MM.1S (cell line): ENCODE data around the gene NRG2.

Experiments
- DNase-seq: peaks from one replicate; pipeline ENCODE4 v3.0.0-alpha.2; 2015
- H2AFZ ChIP-seq: fragments of 300-600 bp; sonication (generic); 2 replicates; pipeline ENCODE4 v1.6.0; 2016; ENCODE audit warnings: antibody characterized with exemption, low read length
- H3F3A ChIP-seq: fragments of 300-600 bp; sonication (generic); 2 replicates; pipeline ENCODE4 v1.6.1; 2016; ENCODE audit warnings: mild to moderate bottlenecking, antibody characterized with exemption, low read length, moderate library complexity, mixed read lengths; ENCODE audit not compliant: insufficient read depth
- H3K27ac ChIP-seq: fragments of 300-600 bp; sonication (generic); 2 replicates; pipeline ENCODE4 v1.5.1; 2016; ENCODE audit warnings: mild to moderate bottlenecking, low read length
- H3K27me3 ChIP-seq: fragments of 300-600 bp; sonication (generic); replicated peaks from 2 replicates; pipeline ENCODE4 v1.6.0; 2016; ENCODE audit warnings: low read length; ENCODE audit not compliant: insufficient read depth
- H3K36me3 ChIP-seq: fragments of 300-600 bp; sonication (generic); replicated peaks from 2 replicates; pipeline ENCODE4 v1.6.1; 2016; ENCODE audit warnings: mild to moderate bottlenecking, low read length, mixed read lengths; ENCODE audit not compliant: insufficient read depth
- H3K4me1 ChIP-seq: fragments of 300-600 bp; sonication (generic); 2 replicates; pipeline ENCODE4 v1.6.1; 2016; ENCODE audit warnings: low read length, mixed read lengths
- H3K4me2 ChIP-seq: fragments of 300-600 bp; sonication (generic); 2 replicates; pipeline ENCODE4 v1.6.0; 2016; ENCODE audit warnings: low read depth, low read length
- H3K4me3 ChIP-seq: fragments of 300-600 bp; sonication (generic); 2 replicates; pipeline ENCODE4 v1.5.1; 2016; ENCODE audit warnings: low read length, mixed read lengths
- H3K79me2 ChIP-seq: fragments of 300-600 bp; sonication (generic); 2 replicates; pipeline ENCODE4 v1.6.1; 2016; ENCODE audit warnings: mixed run types, low read length, mixed read lengths
- H3K9ac ChIP-seq: fragments of 300-600 bp; sonication (generic); 2 replicates; pipeline ENCODE4 v1.6.1; 2016; ENCODE audit warnings: low read length, mixed read lengths
- H3K9me2 ChIP-seq: fragments of 300-600 bp; sonication (generic); replicated peaks from 2 replicates; pipeline ENCODE4 v1.6.1; 2016; ENCODE audit warnings: mild to moderate bottlenecking, low read length, mixed read lengths; ENCODE audit not compliant: insufficient read depth
- H3K9me3 ChIP-seq: fragments of 300-600 bp; sonication (generic); replicated peaks from 2 replicates; pipeline ENCODE4 v1.6.1; 2016; ENCODE audit warnings: mild to moderate bottlenecking, low read length, mixed read lengths; ENCODE audit not compliant: insufficient read depth
- H4K20me1 ChIP-seq: fragments of 300-600 bp; sonication (generic); 2 replicates; pipeline ENCODE4 v1.6.1; 2016; ENCODE audit warnings: mild to moderate bottlenecking, low read length, moderate library complexity, mixed read lengths; ENCODE audit not compliant: insufficient read depth
- EZH2 ChIP-seq: fragments of 300-600 bp; sonication (generic); optimal IDR thresholded peaks from 2 replicates; pipeline ENCODE3; 2017; ENCODE audit warnings: low read depth, mild to moderate bottlenecking, antibody characterized with exemption, low read length, mixed read lengths
- EZH2phosphoT487 ChIP-seq: fragments of 300-600 bp; sonication (generic); IDR thresholded peaks from 2 replicates; pipeline ENCODE4 v1.6.1; 2018; ENCODE audit warnings: antibody characterized with exemption, low read length
- TF ChIP-seq, protein P1 (sequence below): fragments of 300-600 bp; sonication (generic); IDR thresholded peaks from 2 replicates; pipeline ENCODE4 v1.5.1; 2016; ENCODE audit warnings: antibody characterized with exemption, low read length, mixed read lengths

The NRG2 gene

DNA sequence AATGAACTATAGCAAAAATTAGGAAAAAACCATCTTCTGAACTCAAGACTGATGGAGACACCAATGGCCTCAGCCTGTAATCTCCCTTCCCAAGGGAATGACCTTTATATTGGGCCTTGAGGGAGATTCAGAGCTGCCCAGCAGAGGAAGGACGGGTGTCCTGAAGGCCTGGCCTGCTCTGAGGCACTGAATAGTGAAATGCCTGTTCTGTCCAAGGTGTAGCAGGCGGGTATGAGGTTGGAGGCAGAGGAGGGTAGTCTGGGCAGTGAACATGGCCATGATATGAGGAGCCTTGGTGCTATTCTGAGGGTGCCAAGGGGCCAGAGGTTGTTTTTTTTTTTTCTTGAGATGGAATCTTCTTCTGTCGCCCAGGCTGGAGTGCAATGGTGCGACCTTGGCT, 222.5 kb downstream of the NRG2 start:
- H3K4me3 ChIP-seq, result no peak overlapping the region
- H3K4me1 ChIP-seq, result no peaks in the 10 kb centered on the region
- H4K20me1 ChIP-seq, result no peaks in the 10 kb centered on the region
- no peaks in the 10 kb centered on the region for H3K9me2 ChIP-seq
- no peaks in the 10 kb centered on the region for H3K79me2 ChIP-seq
- H3K9ac ChIP-seq, result no peak overlapping the region
- no peaks in the 10 kb centered on the region for H3F3A ChIP-seq
- H3K4me2 ChIP-seq, result no peak overlapping the region
- no peaks in the 10 kb centered on the region for H3K36me3 ChIP-seq
- no peak overlapping the region for H3K27ac ChIP-seq
- peaks cover 31% of the 10 kb centered on the region for H3K27me3 ChIP-seq
- no peaks in the 10 kb centered on the region for H3K9me3 ChIP-seq
- H2AFZ ChIP-seq, result no peak overlapping the region
- TF ChIP-seq EZH2phosphoT487 (no peak), EZH2 (no peak)
- TF ChIP-seq, protein P1, sequence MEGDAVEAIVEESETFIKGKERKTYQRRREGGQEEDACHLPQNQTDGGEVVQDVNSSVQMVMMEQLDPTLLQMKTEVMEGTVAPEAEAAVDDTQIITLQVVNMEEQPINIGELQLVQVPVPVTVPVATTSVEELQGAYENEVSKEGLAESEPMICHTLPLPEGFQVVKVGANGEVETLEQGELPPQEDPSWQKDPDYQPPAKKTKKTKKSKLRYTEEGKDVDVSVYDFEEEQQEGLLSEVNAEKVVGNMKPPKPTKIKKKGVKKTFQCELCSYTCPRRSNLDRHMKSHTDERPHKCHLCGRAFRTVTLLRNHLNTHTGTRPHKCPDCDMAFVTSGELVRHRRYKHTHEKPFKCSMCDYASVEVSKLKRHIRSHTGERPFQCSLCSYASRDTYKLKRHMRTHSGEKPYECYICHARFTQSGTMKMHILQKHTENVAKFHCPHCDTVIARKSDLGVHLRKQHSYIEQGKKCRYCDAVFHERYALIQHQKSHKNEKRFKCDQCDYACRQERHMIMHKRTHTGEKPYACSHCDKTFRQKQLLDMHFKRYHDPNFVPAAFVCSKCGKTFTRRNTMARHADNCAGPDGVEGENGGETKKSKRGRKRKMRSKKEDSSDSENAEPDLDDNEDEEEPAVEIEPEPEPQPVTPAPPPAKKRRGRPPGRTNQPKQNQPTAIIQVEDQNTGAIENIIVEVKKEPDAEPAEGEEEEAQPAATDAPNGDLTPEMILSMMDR, result no peak
- DNase-seq, result no peak

DNA sequence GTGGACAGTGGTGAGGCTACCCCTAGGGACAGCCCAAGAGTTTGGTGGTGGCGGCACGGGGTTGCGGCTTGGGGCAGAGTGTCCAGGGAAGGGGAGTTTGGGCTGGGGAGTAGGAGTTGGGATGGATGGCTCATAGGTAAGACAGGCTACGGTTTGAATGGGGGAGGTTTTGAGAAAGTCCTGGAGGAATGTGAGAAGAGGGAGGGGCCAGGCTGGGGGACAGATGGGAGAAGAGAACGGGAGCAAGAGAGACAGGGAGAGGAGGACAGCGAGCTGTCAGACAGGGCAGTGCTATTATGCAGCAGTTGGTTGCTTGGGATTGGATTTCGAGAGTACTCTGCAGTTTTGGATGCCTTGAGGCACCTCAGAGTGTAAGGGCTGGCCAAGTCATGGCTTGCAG, 223.0 kb downstream of the NRG2 start:
- no peaks in the 10 kb centered on the region for H3F3A ChIP-seq
- H4K20me1 ChIP-seq, result no peaks in the 10 kb centered on the region
- H3K9me2 ChIP-seq, result no peaks in the 10 kb centered on the region
- H3K27me3 ChIP-seq, result peaks cover 35% of the 10 kb centered on the region
- H3K9ac ChIP-seq, result no peak overlapping the region
- no peak overlapping the region for H3K27ac ChIP-seq
- H3K4me1 ChIP-seq, result no peaks in the 10 kb centered on the region
- H3K79me2 ChIP-seq, result no peaks in the 10 kb centered on the region
- TF ChIP-seq EZH2, result no peak
- TF ChIP-seq, protein P1, result no peak
- H3K36me3 ChIP-seq, result no peaks in the 10 kb centered on the region
- H3K9me3 ChIP-seq, result no peaks in the 10 kb centered on the region
- H3K4me3 ChIP-seq, result no peak overlapping the region
- no peak overlapping the region for H2AFZ ChIP-seq
- no peak for DNase-seq
- no peak overlapping the region for H3K4me2 ChIP-seq

DNA sequence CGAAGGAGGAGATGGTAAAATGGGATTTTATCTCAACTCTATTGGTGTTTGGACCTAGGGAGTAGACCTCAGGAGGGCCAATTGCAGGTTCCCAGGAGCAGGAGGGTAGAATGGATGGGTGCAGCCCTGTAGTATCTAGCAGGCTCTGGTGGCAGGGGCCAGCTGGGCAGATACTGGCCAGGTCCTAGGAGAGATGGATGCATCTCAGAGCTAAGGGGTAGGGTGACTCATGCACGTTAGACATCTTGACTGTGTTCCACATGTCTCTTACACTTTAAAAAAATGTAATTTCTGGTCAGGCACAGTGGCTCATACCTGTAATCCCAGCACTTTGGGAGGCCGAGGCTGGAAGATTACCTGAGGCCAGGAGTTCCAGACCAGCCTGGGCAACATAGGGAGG, 225.1 kb downstream of the NRG2 start:
- H4K20me1 ChIP-seq, result no peaks in the 10 kb centered on the region
- H3K4me3 ChIP-seq, result no peak overlapping the region
- H3K79me2 ChIP-seq, result no peaks in the 10 kb centered on the region
- peaks cover 56% of the 10 kb centered on the region for H3K27me3 ChIP-seq
- no peak overlapping the region for H3K9ac ChIP-seq
- no peak overlapping the region for H3K4me2 ChIP-seq
- no peak overlapping the region for H3K27ac ChIP-seq
- no peaks in the 10 kb centered on the region for H3K4me1 ChIP-seq
- TF ChIP-seq, protein P1, result no peak
- TF ChIP-seq EZH2 (no peak), EZH2phosphoT487 (no peak)
- H3K9me2 ChIP-seq, result no peaks in the 10 kb centered on the region
- no peaks in the 10 kb centered on the region for H3K36me3 ChIP-seq
- no peaks in the 10 kb centered on the region for H3K9me3 ChIP-seq
- no peak for DNase-seq
- H2AFZ ChIP-seq, result no peak overlapping the region
- no peaks in the 10 kb centered on the region for H3F3A ChIP-seq
